NCI-H524 (cell line): ENCODE data around the gene SP1.
"Not testable (repeated sequence)": the region's sequence is repeated elsewhere in the genome, so short reads cannot be mapped to it uniquely, and the experiment has no call there.

Experiments used
- DNase-seq, 2 experiments: peaks; one replicate each; lab custom pipeline; 2025; lab: John Stamatoyannopoulos, UW

The SP1 gene

GRCh38 chr12:53361638-53362037 lies 18.3 kb upstream of the SP1 start:
- DNase-seq = not testable (repeated sequence)

DNA sequence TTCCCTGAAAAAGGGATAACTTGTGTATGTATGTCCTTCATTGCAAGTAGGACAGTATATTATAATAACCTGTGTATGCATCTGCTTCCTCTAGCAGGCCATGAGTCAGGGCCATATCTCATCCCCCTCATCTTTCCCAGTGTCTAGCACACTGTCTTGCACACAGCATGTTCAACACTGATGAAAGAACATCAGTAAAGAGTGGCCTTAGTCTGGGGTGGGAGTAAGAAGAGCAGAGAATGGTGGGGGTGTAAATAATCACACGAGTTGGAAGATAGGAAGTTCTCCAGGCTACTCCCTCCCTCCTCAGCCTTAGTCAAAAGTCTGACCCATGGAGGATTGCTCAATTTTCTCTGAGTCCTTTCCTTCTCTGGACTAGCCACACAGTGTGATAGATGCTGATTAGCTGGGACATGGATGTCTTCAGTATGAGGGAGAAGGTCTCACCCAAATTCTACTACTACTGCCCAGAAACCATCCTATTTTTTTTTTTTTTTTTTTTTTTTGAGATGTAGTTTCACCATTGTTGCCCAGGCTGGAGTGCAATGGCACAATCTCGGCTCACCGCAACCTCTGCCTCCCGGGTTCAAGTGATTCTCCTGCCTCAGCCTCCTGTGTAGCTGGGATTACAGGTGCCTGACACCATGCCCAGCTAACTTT lies 14.6 kb upstream of the SP1 start:
- DNase-seq = no peak

DNA sequence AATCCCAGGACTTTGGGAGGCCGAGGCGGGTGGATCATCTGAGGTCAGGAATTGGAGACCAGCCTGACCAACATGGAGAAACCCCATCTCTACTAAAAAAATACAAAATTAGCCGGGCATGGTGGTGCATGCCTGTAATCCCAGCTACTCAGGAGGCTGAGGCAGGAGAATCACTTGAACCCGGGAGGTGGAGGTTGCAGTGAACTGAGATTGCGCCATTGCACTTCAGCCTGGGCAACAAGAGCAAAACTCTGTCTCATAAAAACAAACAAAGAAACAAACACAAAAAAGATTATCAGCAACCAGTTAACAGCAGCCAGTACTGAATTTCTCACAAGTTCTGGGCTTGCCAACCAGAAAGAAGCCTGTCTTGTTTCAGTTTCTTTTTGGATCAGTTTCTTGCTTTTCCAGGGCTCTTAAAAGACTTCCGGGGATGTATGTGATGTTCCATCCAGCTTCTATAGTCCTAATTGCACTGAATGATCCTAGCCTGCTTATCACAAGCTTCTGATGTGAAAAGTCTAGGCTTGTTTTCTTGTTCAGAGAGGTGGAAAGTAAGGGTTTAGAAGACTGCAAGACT lies 6.3 kb upstream of the SP1 start:
- not testable (repeated sequence) for DNase-seq

GRCh38 chr12:53374277-53374676 lies 5.7 kb upstream of the SP1 start:
- DNase-seq = not testable (repeated sequence)

DNA sequence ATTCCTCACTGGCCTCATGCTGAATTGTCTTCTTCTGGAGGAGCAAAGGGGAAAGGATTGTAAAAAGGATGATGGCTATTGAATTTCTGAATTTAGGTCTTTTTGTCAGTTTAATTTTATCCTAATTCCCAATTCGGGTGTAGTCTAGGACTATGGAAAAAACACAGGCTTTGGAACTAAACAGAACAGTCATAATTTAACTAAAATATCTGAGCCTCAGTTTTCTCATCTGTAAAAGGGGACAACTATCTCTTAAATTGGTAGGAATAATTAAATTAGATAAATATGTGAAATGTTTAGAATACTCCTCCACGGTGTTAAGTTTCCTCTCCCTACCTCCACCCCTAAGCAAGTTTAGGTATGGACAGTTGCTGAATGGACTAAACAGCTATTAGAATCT lies 3.2 kb upstream of the SP1 start:
- no peak for DNase-seq

GRCh38 chr12:53378222-53378621 lies 1.8 kb upstream of the SP1 start:
- DNase-seq = no peak

- DNase-seq = no peak
Observed at GRCh38 chr12:53378724-53379388, 1.1 kb upstream of the SP1 start.

DNA sequence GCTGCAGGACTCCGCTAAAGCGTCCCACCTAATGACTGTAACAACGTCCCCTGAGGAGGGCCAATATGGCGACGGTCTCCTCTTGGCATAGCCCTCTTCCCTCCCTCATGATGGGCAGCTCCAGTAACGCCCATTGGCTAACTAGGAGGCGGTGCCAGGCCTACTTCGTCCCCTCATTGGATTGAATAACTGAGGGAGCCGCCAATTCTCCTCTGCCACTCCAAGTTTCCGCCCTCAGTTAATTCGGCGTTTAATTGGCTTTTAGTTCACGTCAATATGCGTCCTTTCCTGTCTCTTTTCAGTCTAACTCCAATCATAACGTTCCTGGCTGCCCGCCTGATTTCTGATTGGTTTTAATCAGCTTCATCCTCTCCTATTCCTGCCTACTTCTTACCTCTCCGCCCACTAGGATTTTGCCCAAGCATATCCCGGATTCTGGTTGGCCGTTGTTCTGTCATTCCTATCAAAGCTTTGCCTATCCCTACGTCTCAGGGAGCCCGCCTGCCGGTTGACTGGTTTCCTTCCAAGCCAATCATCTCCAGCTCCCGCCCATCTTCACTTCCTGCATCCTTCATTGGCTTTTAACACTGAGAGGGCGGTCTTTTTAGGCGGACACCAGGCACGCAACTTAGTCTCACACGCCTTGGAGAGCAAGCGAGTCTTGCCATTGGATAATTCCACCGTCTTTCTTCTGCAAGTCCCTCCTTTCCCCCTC lies 430 bp upstream of the SP1 start:
- DNase-seq = peak; percentile 100

DNA sequence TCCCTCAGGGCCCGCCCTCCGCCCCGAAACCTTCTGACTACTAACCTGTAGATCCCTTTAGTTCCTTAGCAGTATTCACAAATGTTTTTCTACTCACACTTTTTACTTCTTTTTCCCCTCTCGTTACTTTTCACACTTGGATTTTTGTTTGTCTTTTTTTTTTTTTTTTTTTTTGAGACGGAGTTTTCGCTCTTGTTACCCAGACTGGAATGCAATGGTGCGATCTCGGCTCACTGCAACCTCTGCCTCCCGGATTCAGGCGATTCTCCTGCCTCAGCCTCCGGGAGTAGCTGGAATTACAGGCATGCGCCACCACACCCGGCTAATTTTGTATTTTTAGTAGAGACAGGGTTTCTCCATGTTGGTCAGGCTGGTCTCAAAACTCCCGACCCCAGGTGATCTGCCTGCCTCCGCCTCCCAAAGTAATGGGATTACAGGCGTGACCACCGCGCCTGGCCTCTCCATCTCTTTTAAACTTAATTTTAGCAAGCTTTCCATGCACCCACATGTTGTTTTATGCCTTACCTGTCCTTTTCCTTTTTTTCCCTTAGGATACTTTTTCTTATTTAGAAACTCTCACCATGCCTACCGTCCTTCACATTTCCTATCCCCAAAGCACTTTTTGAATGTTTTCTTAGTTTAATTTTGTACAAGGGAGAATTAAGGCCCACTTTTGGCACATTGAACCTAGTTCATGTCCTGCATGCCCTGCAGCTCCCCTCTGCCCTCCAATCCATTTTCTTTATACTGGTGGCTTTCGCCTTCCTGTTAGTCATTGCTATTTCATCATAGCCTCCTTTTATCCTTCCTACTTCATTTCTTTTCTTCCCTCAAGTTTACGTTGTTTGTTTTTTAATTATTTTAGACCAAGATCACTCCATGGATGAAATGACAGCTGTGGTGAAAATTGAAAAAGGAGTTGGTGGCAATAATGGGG lies 1.1 kb downstream of the SP1 start:
- no peak for DNase-seq

- DNase-seq = peak in 1 of 2 experiments; percentile 22
Observed at GRCh38 chr12:53381731-53382630, 2.0 kb downstream of the SP1 start.

DNA sequence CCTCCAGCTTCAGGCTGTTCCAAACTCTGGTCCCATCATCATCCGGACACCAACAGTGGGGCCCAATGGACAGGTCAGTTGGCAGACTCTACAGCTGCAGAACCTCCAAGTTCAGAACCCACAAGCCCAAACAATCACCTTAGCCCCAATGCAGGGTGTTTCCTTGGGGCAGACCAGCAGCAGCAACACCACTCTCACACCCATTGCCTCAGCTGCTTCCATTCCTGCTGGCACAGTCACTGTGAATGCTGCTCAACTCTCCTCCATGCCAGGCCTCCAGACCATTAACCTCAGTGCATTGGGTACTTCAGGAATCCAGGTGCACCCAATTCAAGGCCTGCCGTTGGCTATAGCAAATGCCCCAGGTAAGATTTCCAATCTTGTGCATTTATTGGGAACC lies 3.3 kb downstream of the SP1 start:
- DNase-seq = no peak

DNA sequence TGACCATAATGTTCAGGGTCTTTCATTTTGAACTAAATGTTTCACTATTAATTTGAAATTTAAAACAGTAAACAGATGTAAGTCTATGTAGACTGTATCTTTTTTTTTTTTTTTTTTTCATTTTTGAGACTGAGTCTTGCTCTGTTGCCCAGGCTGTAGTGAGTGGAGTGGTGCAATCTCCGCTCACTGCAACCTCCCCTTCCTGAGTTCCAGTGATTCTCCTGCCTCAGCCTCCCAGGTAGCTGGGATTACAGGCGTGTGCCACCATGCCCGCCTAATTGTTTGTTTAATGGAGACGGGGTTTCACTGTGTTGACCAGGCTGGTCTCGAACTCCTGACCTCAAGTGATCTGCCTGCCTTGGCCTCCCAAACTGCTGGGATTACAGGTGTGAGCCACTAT lies 6.4 kb downstream of the SP1 start:
- DNase-seq = not testable (repeated sequence)

- DNase-seq = no peak
Observed at GRCh38 chr12:53388932-53389331, 9.0 kb downstream of the SP1 start.

- no peak for DNase-seq
Observed at GRCh38 chr12:53389702-53390101, 9.7 kb downstream of the SP1 start.

GRCh38 chr12:53391724-53392123 lies 11.7 kb downstream of the SP1 start:
- DNase-seq = no peak

DNA sequence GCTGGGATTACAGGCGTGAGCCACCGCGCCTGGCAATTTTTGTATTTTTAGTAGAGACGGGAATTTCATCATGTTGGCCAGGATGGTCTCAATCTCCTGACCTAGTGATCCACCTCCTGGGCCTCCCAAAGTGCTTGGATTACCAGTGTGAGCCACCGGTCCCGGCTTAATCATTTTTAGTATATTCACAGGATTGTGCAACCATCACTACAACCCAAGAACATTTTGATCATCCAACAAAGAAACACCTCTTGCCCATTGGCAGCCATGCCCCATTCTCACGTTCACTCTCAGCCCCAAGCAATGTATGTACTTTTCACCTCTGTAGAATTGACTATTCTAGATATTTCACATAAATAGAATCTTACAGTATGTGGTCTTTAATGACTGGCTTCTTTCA lies 19.9 kb downstream of the SP1 start:
- DNase-seq = no peak

GRCh38 chr12:53402351-53402750 lies 22.4 kb downstream of the SP1 start:
- DNase-seq = not testable (repeated sequence)

DNA sequence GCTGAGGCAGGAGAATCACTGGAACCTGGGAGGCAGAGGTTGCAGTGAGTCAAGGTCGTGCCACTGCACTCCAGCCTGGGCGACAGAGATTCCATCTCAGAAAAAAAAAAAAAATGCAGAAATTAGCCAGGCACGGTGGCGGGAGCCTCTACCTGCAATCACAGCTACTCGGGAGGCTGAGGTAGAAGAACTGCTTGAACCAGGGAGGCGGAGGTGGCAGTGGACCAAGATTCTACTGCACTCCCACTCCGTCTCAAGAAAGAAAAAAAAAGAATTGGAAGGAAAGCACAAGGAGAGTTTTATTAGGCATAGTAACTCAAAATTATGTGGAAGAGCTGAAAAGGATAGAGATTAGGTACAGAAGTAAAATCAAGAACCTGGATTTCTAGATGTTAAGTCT lies 22.9 kb downstream of the SP1 start:
- DNase-seq = no peak

DNA sequence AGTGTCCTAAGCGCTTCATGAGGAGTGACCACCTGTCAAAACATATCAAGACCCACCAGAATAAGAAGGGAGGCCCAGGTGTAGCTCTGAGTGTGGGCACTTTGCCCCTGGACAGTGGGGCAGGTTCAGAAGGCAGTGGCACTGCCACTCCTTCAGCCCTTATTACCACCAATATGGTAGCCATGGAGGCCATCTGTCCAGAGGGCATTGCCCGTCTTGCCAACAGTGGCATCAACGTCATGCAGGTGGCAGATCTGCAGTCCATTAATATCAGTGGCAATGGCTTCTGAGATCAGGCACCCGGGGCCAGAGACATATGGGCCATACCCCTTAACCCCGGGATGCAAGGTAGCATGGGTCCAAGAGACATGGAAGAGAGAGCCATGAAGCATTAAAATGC lies 31.0 kb downstream of the SP1 start:
- DNase-seq = no peak

- no peak for DNase-seq
Observed at GRCh38 chr12:53413485-53414204, 33.7 kb downstream of the SP1 start.
